Skeletal muscle satellite cell (primary cell): ENCODE data around the gene CD3G. TPM values are rescaled to one million over a fixed set of nuclear protein-coding genes. Genes with fewer than 3 reads are reported as not detected.
A peak's percentile ranks its signal among the peaks of the same experiment; 100 is the strongest.
"Not testable (repeated sequence)": the region's sequence is repeated elsewhere in the genome, so short reads cannot be mapped to it uniquely, and the experiment has no call there.

Experiments
- H3K27me3 ChIP-seq: 2 replicates; pipeline ENCODE4 v1.7.0; 2013; ENCODE audit warnings: low read length; ENCODE audit not compliant: control insufficient read depth, insufficient read depth
- H3K36me3 ChIP-seq: 2 replicates; pipeline ENCODE4 v1.7.0; 2013; ENCODE audit warnings: mild to moderate bottlenecking, control low read depth, low read length; ENCODE audit not compliant: insufficient read depth
- H3K4me1 ChIP-seq: 2 replicates; pipeline ENCODE4 v1.7.0; 2013; ENCODE audit warnings: low read length; ENCODE audit not compliant: control insufficient read depth, insufficient read depth
- H3K4me2 ChIP-seq: 2 replicates; pipeline ENCODE4 v1.7.0; 2013; ENCODE audit warnings: mild to moderate bottlenecking, low read length
- H3K4me3 ChIP-seq: 2 replicates; pipeline ENCODE4 v1.7.0; 2013; ENCODE audit warnings: low read length
- H3K9ac ChIP-seq: 2 replicates; pipeline ENCODE4 v1.7.0; 2013; ENCODE audit warnings: mild to moderate bottlenecking, low read depth, low read length, moderate library complexity
- H3K9me3 ChIP-seq: replicated peaks from 2 replicates; pipeline ENCODE4 v1.7.0; 2013; ENCODE audit warnings: mild to moderate bottlenecking, control low read depth, low read length
- small RNA-seq: library from RNA; depleted of rRNA; stranded (forward); fragments of <200 nt; gene quantifications from one replicate; pipeline ENCODE3, GENCODE V24; 2012

CD3G gene

DNA sequence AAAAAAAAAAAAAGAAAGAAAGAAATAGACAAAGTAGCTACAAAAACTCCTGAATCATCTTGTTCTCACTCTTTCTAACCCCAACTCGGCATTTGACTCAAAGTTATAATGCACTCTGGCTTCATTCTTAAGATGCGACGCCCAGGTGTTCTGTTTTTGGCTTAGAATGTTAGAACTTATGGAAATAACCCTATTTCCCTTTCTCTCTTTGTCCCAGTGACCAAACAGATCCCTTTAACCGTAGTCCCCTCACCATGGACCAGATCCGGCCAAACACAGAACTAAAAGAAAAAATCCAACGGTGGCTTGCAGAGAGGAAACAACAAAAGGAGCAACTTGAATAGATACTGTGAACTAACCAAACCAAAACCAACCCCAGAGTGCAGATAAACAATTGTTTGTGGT, 52.0 kb downstream of the CD3G start:
- Histone ChIP-seq H3K36me3 (peaks cover 30% of the 10 kb centered on the region), H3K27me3 (no peaks in the 10 kb centered on the region), H3K4me1 (peaks cover 4% of the 10 kb centered on the region), H3K4me3 (no peak overlapping the region), H3K9ac (no peak overlapping the region), H3K4me2 (no peak overlapping the region), H3K9me3 (no peaks in the 10 kb centered on the region)

DNA sequence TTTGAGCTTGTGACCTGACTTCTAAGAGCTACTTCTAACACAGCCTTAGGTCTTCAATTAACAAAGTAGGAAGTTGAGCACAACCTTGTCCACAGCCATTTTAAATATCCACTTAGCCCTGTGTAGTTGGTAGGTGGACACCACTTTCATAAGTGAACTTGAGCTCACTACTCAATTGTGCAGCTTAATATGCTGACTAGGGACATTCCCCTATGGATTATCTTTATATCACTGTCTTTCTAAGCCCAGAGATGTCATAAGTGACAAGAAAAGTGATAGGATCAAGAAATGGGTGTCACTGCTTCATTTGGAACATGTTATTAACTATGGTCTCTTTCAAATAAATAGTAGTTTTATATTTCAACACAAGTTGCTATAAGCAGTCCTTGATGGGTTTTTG, 53.3 kb downstream of the CD3G start:
- H3K4me2 ChIP-seq: no peak overlapping the region
- H3K4me3 ChIP-seq: no peak overlapping the region
- peaks cover 26% of the 10 kb centered on the region for H3K36me3 ChIP-seq
- peaks cover 4% of the 10 kb centered on the region for H3K4me1 ChIP-seq
- no peaks in the 10 kb centered on the region for H3K27me3 ChIP-seq
- no peaks in the 10 kb centered on the region for H3K9me3 ChIP-seq
- H3K9ac ChIP-seq: no peak overlapping the region

DNA sequence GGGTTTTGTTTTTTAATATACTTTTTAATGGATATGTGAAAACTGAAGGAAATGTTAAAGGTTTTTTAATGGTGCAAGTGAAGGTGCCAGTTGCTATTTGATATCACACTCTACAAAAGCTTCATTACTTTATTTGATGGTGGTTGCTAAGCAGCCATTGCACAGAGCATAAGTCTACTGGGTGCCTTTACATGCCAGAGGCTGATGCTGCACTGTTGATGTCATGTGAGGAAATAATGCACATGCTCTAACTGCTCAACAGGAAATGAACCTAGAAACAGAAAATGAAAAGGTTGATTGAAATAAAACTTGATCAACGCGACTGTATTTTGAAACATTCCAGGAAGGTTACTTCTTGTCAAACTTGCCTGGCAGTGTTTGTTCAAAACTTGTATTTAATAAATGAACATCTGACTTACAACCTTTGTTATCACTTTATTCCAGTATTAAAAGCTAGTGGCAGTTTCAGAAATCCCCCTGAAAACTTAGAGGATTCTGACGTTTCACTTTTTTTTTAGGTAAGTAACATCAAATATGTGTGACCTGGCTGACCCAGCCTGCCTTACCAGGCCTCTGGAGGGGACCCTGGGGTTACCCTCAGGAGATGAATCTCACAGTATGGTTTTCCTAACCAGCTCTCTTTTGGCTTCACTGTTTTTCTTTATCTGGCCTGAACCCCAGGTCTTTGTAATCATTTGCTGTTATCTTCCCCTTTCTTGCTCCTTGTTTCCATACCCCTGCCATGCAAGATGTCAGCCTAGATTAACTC, 54.8 kb downstream of the CD3G start:
- no peak overlapping the region for H3K4me2 ChIP-seq
- H3K27me3 ChIP-seq: no peaks in the 10 kb centered on the region
- no peak overlapping the region for H3K9ac ChIP-seq
- H3K4me1 ChIP-seq: peaks cover 14% of the 10 kb centered on the region
- H3K9me3 ChIP-seq: no peaks in the 10 kb centered on the region
- H3K36me3 ChIP-seq: peaks cover 17% of the 10 kb centered on the region
- no peak overlapping the region for H3K4me3 ChIP-seq

DNA sequence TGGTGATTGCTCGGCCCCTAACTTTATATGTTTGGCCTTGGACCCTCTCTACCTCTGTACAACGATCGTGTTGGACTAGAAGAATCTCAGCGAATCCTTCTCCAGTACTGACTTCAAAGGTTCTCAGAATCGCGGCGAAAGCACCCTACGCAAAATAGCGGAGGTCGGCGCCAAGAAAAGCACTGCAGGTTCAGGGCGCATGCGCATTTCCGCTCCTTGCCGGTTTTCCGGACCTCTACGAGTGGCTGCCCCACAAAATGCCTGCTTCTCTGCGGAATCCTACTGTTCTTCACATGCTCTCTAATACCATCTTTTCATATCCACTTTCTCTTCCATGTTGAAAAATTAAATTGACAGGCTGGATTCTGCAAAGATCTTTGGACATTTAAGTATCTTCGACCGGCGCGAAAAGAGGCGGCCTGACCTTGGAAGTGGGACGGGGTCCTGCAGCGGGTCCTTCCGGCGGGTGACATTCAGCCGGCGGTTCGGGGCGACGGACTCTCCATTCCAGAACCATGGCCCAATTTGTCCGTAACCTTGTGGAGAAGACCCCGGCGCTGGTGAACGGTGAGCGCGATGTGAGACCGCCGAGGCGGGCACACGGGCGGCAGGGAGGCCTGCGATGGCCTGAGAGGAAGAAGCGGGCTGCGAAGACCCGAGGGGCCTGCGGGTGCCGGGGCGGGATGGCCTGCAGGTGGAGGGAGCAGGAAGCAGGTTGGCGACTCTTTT, 57.2 kb downstream of the CD3G start, which contains the start of gene ATP5MG:
Gene ATP5MG (plus strand): TSS at position 456 of the 729 bp plus-strand sequence. CDS start 60 bp downstream, at position 516.
- Histone ChIP-seq H3K4me2 (peak within 1 kb of the TSS; percentile 85), H3K36me3 (peaks cover 17% of the 10 kb centered on the region), H3K9me3 (no peaks in the 10 kb centered on the region), H3K9ac (peak within 1 kb of the TSS; percentile 89), H3K27me3 (no peaks in the 10 kb centered on the region), H3K4me3 (peak within 1 kb of the TSS; percentile 92), H3K4me1 (peaks cover 18% of the 10 kb centered on the region)

DNA sequence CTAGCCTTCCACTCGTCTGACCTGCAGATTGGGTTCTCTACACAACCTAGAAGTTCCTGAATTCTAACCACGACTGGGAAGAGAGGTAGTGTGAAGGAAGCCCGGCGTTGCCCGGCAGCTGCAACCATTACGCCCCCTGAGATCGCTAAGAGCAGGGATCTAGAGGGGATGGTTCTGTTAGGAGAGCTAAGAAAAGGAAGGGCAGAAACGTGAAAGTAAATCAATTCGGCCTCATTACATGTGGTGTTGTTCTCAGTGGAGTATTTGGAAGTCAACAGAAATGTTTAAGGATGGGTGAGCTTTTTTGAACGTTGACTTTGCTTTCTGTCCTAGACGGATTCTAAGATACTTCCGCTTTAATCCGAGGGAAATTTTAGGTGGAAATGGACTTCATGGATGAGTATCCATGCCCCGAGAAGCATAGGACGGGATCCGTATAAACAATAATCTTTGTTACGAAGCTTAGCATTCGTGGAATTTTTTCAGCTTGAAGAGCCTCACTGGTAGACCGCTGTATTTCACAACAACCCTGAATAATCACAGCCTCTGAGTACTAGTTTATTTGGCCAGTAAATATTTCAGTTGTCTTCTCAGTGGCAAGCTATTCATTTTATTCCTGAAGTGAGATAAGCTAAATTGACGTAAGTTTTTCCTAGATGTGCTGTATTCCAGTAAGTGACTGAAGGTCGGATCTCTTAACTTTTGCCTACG, 57.9 kb downstream of the CD3G start:
- Histone ChIP-seq H3K27me3 (no peaks in the 10 kb centered on the region), H3K9me3 (no peaks in the 10 kb centered on the region), H3K4me2 (peak overlapping the region; percentile 85), H3K9ac (peak overlapping the region; percentile 89), H3K36me3 (peaks cover 18% of the 10 kb centered on the region), H3K4me1 (peaks cover 23% of the 10 kb centered on the region), H3K4me3 (peak overlapping the region; percentile 92)

DNA sequence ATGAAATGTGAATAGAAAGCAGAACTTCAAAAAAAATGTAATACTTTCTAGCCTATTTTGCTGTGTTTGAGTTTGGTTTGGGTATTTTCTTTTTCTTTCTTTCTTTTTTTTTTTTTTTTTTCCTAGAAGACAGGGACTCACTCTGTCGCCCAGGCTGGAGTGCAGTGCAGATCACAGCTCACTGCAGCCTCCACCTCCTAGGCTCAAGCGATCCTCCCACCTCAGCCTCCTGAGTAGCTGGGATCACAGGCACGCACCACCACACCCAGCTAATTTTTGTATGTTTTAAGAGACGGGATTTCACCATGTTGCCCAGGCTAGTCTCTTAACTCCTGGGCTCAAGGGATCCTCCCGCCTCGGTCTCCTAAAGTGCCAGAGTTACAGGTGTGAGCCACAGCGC, 58.5 kb downstream of the CD3G start:
- peak overlapping the region; percentile 92 for H3K4me3 ChIP-seq
- peak overlapping the region; percentile 89 for H3K9ac ChIP-seq
- H3K36me3 ChIP-seq: peaks cover 18% of the 10 kb centered on the region
- not testable (repeated sequence) for H3K9me3 ChIP-seq, H3K27me3 ChIP-seq
- peaks cover 23% of the 10 kb centered on the region for H3K4me1 ChIP-seq
- peak overlapping the region; percentile 85 for H3K4me2 ChIP-seq

Small RNA genes within 50 kb of the gene (small RNA-seq; reads per million reads assigned to genes)
- gene AP001582.1: not detected
